ENCODE data around the gene ZCCHC24. TPM values are rescaled to one million over a fixed set of nuclear protein-coding genes. Genes with fewer than 3 reads are reported as not detected.
A peak's percentile ranks its signal among the peaks of the same experiment; 100 is the strongest.

The ZCCHC24 gene
- total RNA-seq, 4 donors from 2014 or later, result 32.8 to 122 (median 37.7) TPM

- no peaks in the 10 kb centered on the region for H3K9me3 ChIP-seq
- intact Hi-C loops (cut with DNase I; ENCODE audit: low total_unique reads), result loop anchor here (2.0 kb wide), 1 partner anchor 46 kb away; the partner anchor contains the start of gene ZCCHC24
- H3K27ac ChIP-seq, result no peak overlapping the region
- no peaks in the 10 kb centered on the region for H3K27me3 ChIP-seq
- H3K4me1 ChIP-seq, result peaks cover 47 to 55% of the 10 kb centered on the region in 2 donors
- DNase-seq, result no peak
- no peak overlapping the region for H3K4me3 ChIP-seq
- TF ChIP-seq POLR2A (IDR thresholded peaks at IDR 0.05), result no peak
- TF ChIP-seq CTCF (IDR thresholded peaks at IDR 0.05), result no peak
- no peaks in the 10 kb centered on the region for H3K36me3 ChIP-seq
Measured at GRCh38 chr10:79398642-79399041, 46.8 kb downstream of the ZCCHC24 start.

DNA sequence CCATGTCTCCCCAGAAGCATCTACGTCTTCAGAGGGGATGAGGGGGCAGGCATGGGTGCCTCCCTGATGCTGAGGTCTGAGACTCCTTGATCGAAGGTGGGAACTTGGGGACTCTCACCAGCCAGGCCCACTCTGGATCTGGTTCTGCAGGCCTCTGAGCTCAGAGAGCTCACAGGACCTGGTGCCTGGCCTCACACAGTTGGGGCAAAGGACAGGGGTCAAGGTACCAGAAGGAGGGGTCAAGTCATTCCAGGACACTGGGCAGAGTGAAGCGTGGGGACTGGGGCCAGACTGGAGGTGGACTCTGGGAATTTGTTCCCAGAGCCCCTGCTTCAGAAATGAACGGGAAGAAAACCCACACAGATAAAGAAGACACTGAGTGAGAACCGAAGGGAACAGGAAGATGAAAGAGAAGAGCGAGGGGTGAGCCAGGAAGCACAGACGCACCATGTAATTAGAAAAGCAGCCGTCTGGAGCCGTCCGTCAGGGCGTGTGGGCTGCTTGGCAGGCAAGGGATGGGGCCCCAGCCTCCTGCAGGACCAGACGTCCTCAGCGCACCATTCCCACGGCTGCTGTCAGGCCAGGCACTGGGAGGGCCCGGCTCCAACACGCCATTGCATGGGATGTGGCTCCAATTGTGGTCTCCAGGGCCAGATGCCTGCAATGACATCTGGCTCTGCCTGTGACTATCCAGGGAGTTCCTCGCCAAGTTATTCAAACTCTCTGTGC lies 47.7 kb downstream of the ZCCHC24 start:
- Histone ChIP-seq H3K4me3 (no peak overlapping the region), H3K9me3 (no peaks in the 10 kb centered on the region), H3K27ac (no peak overlapping the region), H3K4me1 (peaks cover 47 to 49% of the 10 kb centered on the region in 2 donors), H3K27me3 (no peaks in the 10 kb centered on the region), H3K36me3 (no peaks in the 10 kb centered on the region)
- DNase-seq, result no peak
- TF ChIP-seq POLR2A (IDR thresholded peaks at IDR 0.05) (no peak), CTCF (IDR thresholded peaks at IDR 0.05) (no peak)
- intact Hi-C loops (cut with DNase I; ENCODE audit: low total_unique reads), result loop anchor here (2.0 kb wide), 1 partner anchor 47 kb away; the partner anchor contains the start of gene ZCCHC24

DNA sequence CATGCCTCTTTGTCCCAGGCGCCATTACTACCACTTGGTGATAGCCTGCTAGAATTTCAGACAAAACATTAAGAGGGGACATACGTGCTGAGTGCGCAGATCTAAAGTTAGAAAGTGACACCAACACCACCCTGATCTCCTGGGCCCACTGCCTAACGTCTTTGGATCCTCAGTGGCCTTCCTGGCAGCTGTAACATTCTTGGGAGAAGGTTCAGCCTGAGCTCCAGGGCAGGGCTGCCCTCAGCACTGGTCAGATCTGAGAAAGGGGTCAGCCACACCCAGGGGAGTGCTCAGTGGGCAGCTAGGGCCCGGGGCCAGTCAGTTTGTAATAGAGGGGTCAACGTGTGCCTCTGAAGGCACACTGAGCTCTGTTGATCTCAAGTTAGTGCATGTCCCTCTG lies 48.4 kb downstream of the ZCCHC24 start:
- TF ChIP-seq CTCF (IDR thresholded peaks at IDR 0.05) (no peak), POLR2A (IDR thresholded peaks at IDR 0.05) (no peak)
- Histone ChIP-seq H3K9me3 (no peaks in the 10 kb centered on the region), H3K4me1 (peaks cover 41 to 46% of the 10 kb centered on the region in 2 donors), H3K36me3 (no peaks in the 10 kb centered on the region), H3K27ac (no peak overlapping the region), H3K4me3 (no peak overlapping the region), H3K27me3 (no peaks in the 10 kb centered on the region)
- DNase-seq, result no peak
- intact Hi-C loops (cut with DNase I; ENCODE audit: low total_unique reads), result no loop called here

DNA sequence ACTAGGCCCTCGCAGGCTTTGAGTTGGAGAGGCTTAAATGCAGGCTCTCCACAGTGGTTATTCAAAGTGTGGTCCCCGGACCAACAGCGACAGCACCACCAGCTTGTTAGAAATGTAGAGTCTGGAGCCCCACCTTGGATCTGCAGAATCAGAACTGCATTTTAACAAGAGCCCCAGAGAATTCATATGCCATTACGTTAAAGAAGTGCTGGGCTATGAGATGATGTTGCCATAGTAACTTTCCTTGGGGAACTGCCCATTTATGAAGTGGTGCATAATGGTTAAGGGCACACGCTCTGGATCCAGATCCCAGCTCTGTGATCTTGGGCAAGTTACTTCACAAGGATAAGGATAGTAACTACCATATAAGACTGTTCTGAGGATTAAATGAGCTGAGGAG lies 48.9 kb downstream of the ZCCHC24 start:
- no peak for TF ChIP-seq POLR2A (IDR thresholded peaks at IDR 0.05)
- no peak for TF ChIP-seq CTCF (IDR thresholded peaks at IDR 0.05)
- H3K4me1 ChIP-seq, result peaks cover 38 to 41% of the 10 kb centered on the region in 2 donors
- intact Hi-C loops (cut with DNase I; ENCODE audit: low total_unique reads), result no loop called here

DNA sequence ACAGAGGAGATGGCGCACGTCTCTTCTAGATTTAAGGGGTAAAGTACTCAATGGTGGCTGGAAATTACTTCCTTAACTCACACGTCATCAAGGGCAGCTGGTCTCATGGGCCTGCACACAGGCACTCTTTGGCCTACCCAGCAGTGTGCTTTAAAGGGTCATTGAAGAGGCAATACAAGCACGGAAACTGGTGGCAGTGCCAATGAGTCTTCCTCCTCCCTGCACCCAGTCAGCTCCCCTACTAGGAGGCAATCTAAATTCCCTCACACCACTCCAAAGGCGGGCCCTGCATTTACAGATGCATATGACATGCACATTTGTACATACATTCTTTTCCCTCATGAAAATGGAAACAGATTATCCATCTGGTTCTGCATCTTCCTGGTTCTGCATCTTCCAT lies 50.8 kb downstream of the ZCCHC24 start:
- Histone ChIP-seq H3K27me3 (no peaks in the 10 kb centered on the region), H3K27ac (peak overlapping the region in 1 of 2 donors; percentile 4), H3K9me3 (no peaks in the 10 kb centered on the region), H3K4me3 (no peak overlapping the region), H3K4me1 (peaks cover 22 to 29% of the 10 kb centered on the region in 2 donors), H3K36me3 (no peaks in the 10 kb centered on the region)
- intact Hi-C loops (cut with DNase I; ENCODE audit: low total_unique reads), result no loop called here
- peak in 1 of 2 donors; percentile 9 for DNase-seq
- no peak for TF ChIP-seq POLR2A (IDR thresholded peaks at IDR 0.05)
- TF ChIP-seq CTCF (IDR thresholded peaks at IDR 0.05), result no peak

More for the DNA sequence above, 48.9 kb downstream of the ZCCHC24 start:
- Histone ChIP-seq H3K9me3 (no peaks in the 10 kb centered on the region), H3K27ac (no peak overlapping the region), H3K4me3 (no peak overlapping the region), H3K27me3 (no peaks in the 10 kb centered on the region), H3K36me3 (no peaks in the 10 kb centered on the region)
- no peak for DNase-seq
